ENCODE measurements around the gene PIH1D2. TPM values are rescaled to one million over a fixed set of nuclear protein-coding genes. Genes with fewer than 3 reads are reported as not detected.

The PIH1D2 gene
- total and polyA plus RNA-seq, 10 of the 15 experiments (the other 5 are each of a cell fraction or from before 2014, with no cell fraction given) = 0.51 to 3.0 (median 1.5) TPM

DNA sequence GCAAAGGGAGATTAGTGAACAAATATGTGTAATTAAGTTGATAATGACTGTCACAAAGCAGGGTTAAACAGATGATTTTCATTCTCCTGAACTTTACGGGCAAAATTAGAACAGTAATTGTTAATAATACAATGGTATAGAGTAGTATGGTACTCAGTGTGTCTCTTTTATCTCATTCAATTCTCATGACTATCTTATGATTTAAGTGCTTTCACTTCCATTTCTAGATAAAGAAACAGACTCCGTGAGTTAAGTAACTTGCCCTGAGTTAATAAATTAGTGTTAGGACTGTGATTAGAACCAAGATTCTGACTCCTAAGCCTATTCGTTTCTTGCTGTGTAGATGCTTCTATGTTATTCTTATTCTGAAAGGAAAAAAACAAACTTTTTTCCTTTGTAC, 22.0 kb downstream of the PIH1D2 start:
- POLR2A ChIA-PET = no interaction called here
- H3K4me2 ChIP-seq (ENCODE audit: control insufficient read depth, insufficient read depth) = peak overlapping the region; percentile 68

GRCh38 chr11:112050721-112051120, 23.1 kb downstream of the PIH1D2 start:
- peaks cover 1 to 26% of the 10 kb centered on the region in 2 experiments for H3K36me3 ChIP-seq (ENCODE audit: control insufficient read depth in 2 of 2, insufficient read depth in 2 of 2, low read length in 1 of 2)
- in situ Hi-C loops (cut with MboI) (no loop called here), intact Hi-C loops (cut with micrococcal nuclease; ENCODE audit: unreplicated experiment) (no loop called here)
- H3K27me3 ChIP-seq (replicated peaks in 1 of 2; ENCODE audit: control insufficient read depth in 2 of 2, insufficient read depth in 2 of 2, low read length in 1 of 2) = no peaks in the 10 kb centered on the region
- peak overlapping the region; percentile 72; the same call in 1 of the 2 replicates for H3K27ac ChIP-seq (ENCODE audit: control insufficient read depth, insufficient read depth)
- peak; percentile 40 for DNase-seq (ENCODE audit: low read depth, low spot score)
- no peaks in the 10 kb centered on the region; the same call in 2 of the 3 replicates for H3K9me3 ChIP-seq (replicated peaks; ENCODE audit: control insufficient read depth, insufficient read depth, low read length)
- 0% methylated on average over 3 of the region's 3 CpGs for WGBS (ENCODE audit: insufficient coverage, insufficient replicate concordance, low lambda C conversion rate, missing lambda C conversion rate)
- peak; percentile 84 for ATAC-seq
- H3K4me3 ChIP-seq = no peak overlapping the region
- SMC1A ChIA-PET (ENCODE audit: uncharacterized antibody, unreplicated experiment) = interaction anchor here (0.7 to 2.2 kb wide), 5 partner anchors 10 to 390 kb away, joined by 3 to 8 read pairs (median 3); no protein-coding TSS in a partner anchor
- POLR2A ChIA-PET = no interaction called here
- CTCF ChIA-PET = no interaction called here
- no TSS peak for BruUV-seq (replicated peaks)
- RAD21 ChIA-PET (ENCODE audit: unreplicated experiment) = no interaction called here
- no peak overlapping the region for H3K9ac ChIP-seq (ENCODE audit: control insufficient read depth, insufficient read depth, low read length)
- H2AFZ ChIP-seq (ENCODE audit: control insufficient read depth, low read depth, low read length) = no peak overlapping the region
- no peaks in the 10 kb centered on the region for H4K20me1 ChIP-seq (ENCODE audit: control insufficient read depth, insufficient read depth)
- peak; percentile 75 for FAIRE-seq
- peak overlapping the region; percentile 68 for H3K4me2 ChIP-seq (ENCODE audit: control insufficient read depth, insufficient read depth)
- peaks cover 3% of the 10 kb centered on the region for H3K79me2 ChIP-seq (ENCODE audit: control insufficient read depth, insufficient read depth, low read length)
- peaks cover 36% of the 10 kb centered on the region for H3K4me1 ChIP-seq (ENCODE audit: control insufficient read depth, insufficient read depth, low read length)
- TF ChIP-seq, protein P1, sequence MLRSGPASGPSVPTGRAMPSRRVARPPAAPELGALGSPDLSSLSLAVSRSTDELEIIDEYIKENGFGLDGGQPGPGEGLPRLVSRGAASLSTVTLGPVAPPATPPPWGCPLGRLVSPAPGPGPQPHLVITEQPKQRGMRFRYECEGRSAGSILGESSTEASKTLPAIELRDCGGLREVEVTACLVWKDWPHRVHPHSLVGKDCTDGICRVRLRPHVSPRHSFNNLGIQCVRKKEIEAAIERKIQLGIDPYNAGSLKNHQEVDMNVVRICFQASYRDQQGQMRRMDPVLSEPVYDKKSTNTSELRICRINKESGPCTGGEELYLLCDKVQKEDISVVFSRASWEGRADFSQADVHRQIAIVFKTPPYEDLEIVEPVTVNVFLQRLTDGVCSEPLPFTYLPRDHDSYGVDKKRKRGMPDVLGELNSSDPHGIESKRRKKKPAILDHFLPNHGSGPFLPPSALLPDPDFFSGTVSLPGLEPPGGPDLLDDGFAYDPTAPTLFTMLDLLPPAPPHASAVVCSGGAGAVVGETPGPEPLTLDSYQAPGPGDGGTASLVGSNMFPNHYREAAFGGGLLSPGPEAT (IDR thresholded peaks at IDR 0.05; ENCODE audit: low read depth) = peak; percentile 39; the same call in 1 of the 2 replicates
- TF ChIP-seq DPF2 (IDR thresholded peaks at IDR 0.05) (0 out of 2 replicates have a peak, but pooled peaks have one; percentile 37), TCF12 (IDR thresholded peaks at IDR 0.05; ENCODE audit: low read depth, low read length) (0 out of 2 replicates have a peak, but pooled peaks have one; percentile 33), EGR1 (IDR thresholded peaks at IDR 0.05; ENCODE audit: borderline replicate concordance in 1 of 2, low read depth in 2 of 2, low read length in 2 of 2) (no peak), HDGF (IDR thresholded peaks at IDR 0.05) (no peak), ZNF384 (IDR thresholded peaks at IDR 0.05; ENCODE audit: borderline replicate concordance, low read depth, low read length) (no peak), PML (IDR thresholded peaks at IDR 0.05; ENCODE audit: low read length) (no peak)

More for the DNA sequence above, 22.0 kb downstream of the PIH1D2 start:
- peaks cover 3% of the 10 kb centered on the region for H3K79me2 ChIP-seq (ENCODE audit: control insufficient read depth, insufficient read depth, low read length)
- in situ Hi-C loops (cut with MboI) (no loop called here), intact Hi-C loops (cut with micrococcal nuclease; ENCODE audit: unreplicated experiment) (no loop called here)
- FAIRE-seq (peak; percentile 27), ATAC-seq (peak; percentile 55), DNase-seq (ENCODE audit: low read depth, low spot score) (no peak)
- 89% methylated on average over 3 of the region's 3 CpGs for WGBS (ENCODE audit: insufficient coverage, insufficient replicate concordance, low lambda C conversion rate, missing lambda C conversion rate)
- H4K20me1 ChIP-seq (ENCODE audit: control insufficient read depth, insufficient read depth) = no peaks in the 10 kb centered on the region
- H3K4me3 ChIP-seq = no peak overlapping the region
- CTCF ChIA-PET = no interaction called here
- SMC1A ChIA-PET (ENCODE audit: uncharacterized antibody, unreplicated experiment) = interaction anchor here (1.3 to 2.2 kb wide), 2 partner anchors 9 to 31 kb away, joined by 3 to 8 read pairs; no protein-coding TSS in a partner anchor
- H3K27ac ChIP-seq (ENCODE audit: control insufficient read depth, insufficient read depth) = peak overlapping the region; percentile 72
- H3K9ac ChIP-seq (ENCODE audit: control insufficient read depth, insufficient read depth, low read length) = no peak overlapping the region
- H3K36me3 ChIP-seq (ENCODE audit: control insufficient read depth in 2 of 2, insufficient read depth in 2 of 2, low read length in 1 of 2) = peaks cover 1 to 26% of the 10 kb centered on the region in 2 experiments
- no peaks in the 10 kb centered on the region for H3K27me3 ChIP-seq (replicated peaks in 1 of 2; ENCODE audit: control insufficient read depth in 2 of 2, insufficient read depth in 2 of 2, low read length in 1 of 2)
- H3K9me3 ChIP-seq (replicated peaks; ENCODE audit: control insufficient read depth, insufficient read depth, low read length) = no peaks in the 10 kb centered on the region; the same call in 1 of the 3 replicates
- RAD21 ChIA-PET (ENCODE audit: unreplicated experiment) = no interaction called here
- no TSS peak for BruUV-seq (replicated peaks)
- TF ChIP-seq ASH2L (IDR thresholded peaks at IDR 0.05; ENCODE audit: borderline replicate concordance, low read depth) (no peak), KLF5 (IDR thresholded peaks at IDR 0.05; ENCODE audit: partially characterized antibody) (no peak), NR2C1 (IDR thresholded peaks at IDR 0.05) (no peak), IRF4 (IDR thresholded peaks at IDR 0.05; ENCODE audit: low read depth, low read length) (no peak), ETV6 (conservative IDR thresholded peaks at IDR 0.05 in 1 of 2, IDR thresholded peaks at IDR 0.05 in 1 of 2; ENCODE audit: borderline replicate concordance in 1 of 2, low read depth in 1 of 2) (no peak)
- TF ChIP-seq, protein P2, sequence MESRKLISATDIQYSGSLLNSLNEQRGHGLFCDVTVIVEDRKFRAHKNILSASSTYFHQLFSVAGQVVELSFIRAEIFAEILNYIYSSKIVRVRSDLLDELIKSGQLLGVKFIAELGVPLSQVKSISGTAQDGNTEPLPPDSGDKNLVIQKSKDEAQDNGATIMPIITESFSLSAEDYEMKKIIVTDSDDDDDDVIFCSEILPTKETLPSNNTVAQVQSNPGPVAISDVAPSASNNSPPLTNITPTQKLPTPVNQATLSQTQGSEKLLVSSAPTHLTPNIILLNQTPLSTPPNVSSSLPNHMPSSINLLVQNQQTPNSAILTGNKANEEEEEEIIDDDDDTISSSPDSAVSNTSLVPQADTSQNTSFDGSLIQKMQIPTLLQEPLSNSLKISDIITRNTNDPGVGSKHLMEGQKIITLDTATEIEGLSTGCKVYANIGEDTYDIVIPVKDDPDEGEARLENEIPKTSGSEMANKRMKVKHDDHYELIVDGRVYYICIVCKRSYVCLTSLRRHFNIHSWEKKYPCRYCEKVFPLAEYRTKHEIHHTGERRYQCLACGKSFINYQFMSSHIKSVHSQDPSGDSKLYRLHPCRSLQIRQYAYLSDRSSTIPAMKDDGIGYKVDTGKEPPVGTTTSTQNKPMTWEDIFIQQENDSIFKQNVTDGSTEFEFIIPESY (IDR thresholded peaks at IDR 0.05) = no peak
- H2AFZ ChIP-seq (ENCODE audit: control insufficient read depth, low read depth, low read length) = no peak overlapping the region
- peaks cover 36% of the 10 kb centered on the region for H3K4me1 ChIP-seq (ENCODE audit: control insufficient read depth, insufficient read depth, low read length)

Measured in GM12878 (cell line).